Midbrain (tissue), 1 donor: Measurements from ENCODE around the gene ODC1.
"Not testable (repeated sequence)": the region's sequence is repeated elsewhere in the genome, so short reads cannot be mapped to it uniquely, and the experiment has no call there.

ENCODE experiments used
- DNase-seq: peaks from one replicate; lab custom pipeline; 2025; lab: John Stamatoyannopoulos, UW

Gene ODC1

DNA sequence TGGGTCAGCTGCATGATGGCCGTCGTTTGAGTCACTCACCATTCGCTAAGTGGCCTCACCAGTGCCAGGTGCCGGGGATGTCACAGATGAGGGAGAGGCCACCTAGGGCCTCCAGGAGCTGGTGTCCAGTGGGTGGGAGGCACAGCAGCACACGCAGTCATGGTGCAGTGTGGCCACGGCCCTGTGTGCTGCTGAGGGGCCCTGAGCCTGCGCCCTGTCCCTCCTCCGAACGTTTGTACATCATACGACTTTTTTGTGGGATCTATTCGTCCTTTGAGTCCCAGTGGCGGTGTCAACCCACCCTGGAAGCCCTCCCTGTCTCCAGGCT, 30.1 kb upstream of the ODC1 start:
- DNase-seq: no peak

DNA sequence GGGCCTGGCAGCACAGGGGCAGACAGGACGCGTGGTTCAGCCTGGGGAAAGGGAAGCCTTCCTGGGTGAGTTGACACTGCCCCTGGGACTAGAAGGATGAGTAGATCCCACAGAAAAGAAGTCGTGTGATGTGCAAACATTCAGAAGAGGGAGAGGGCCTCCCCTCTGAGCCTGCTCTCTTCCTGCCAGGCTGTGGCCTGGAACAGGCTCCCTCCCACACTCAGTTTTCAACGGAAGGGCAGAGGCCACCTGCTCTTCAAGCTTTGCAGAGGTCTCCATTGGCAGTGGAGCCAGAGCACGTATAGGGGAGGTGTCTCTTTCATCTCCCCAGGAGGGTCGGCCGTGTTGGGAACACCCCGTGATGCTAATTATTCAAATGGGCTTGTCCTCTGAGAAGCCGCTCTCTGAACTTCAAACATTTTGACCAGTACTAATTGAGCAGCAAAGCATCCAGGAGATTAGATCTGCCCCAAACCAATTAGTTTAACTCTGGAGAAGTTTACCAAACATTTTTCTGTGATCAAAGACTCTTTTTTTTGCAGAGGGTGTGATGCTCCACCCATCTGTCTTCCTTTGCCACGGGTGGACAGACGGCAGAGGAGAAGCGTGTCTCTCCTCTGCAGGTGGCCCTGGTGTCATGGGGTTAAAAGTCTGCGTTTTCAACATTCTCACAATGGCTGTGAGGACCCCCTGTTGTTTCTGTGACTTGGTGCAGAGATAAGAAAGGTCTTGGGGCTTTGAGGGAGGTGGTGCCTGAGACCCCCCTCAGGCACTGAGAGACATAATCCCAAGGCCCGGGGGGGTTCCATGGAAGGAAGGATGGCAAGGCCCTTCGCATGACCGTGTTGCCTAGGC, 29.5 kb upstream of the ODC1 start:
- no peak for DNase-seq

GRCh38 chr2:10476723-10477442, 28.8 kb upstream of the ODC1 start:
- DNase-seq: no peak

- no peak for DNase-seq
These were observed 27.9 kb upstream of the ODC1 start for GRCh38 chr2:10475811-10476660.

DNA sequence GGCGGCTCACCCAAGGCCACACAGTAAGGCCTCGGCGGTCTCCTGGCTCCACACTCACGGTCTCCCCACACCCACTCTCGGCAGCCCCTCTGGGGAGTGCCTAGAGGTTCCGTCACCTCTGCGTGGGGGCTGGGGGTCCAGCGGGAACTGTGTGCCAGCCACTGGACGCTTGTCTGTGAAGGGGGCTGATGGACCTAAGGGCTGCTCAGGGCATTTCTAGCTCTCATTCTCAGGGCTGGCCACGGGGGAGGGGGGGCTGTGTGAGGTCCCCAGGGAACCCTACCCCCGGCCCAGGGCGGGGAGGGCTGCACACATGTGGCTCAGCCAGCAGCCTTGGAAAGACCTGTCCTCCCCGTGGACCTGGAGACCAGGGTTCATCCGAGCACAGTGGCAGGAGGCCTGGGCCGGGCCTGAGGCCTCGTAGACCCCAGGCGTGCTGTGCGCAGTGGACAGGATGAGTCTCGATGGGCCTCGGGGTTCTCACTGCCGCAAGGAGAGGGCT, 27.1 kb upstream of the ODC1 start:
- DNase-seq: no peak

GRCh38 chr2:10473121-10473756, 25.1 kb upstream of the ODC1 start:
- DNase-seq: no peak

- no peak for DNase-seq
These were observed 23.8 kb upstream of the ODC1 start for GRCh38 chr2:10471955-10472354.

- no peak for DNase-seq
These were observed 23.0 kb upstream of the ODC1 start for GRCh38 chr2:10471046-10471571.

DNA sequence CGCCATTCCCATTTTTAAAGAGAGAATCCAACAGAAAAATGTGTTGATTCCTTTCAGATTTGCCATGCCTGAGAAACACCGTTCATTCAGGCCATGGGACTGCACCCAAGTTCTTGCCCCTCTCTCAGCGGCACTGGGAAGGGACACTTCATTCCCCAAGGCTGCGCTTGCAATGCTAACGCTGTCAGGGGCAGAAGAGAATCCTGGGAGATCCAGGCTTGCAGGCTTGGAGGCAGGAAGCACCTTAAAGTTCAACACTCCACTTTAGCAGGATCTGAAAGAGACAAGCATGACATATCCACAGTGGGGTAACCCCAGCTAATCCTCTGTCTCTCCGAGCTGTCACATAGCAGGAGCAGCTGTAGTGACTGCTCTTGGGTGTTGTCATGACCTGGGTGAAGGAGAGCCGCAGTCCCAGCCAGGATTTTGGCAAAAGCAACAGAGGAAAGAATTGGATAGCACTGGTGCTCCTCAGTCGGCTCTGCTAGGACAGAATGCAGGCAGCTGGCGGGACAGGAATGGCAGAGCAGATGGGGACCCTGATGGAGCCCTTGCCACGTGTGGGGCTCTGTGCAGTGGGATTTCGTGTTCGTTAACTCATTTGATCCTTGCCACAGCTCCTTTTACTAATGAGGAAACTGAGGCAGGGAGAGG, 22.0 kb upstream of the ODC1 start:
- DNase-seq: no peak

GRCh38 chr2:10469301-10469700, 21.2 kb upstream of the ODC1 start:
- no peak for DNase-seq

DNA sequence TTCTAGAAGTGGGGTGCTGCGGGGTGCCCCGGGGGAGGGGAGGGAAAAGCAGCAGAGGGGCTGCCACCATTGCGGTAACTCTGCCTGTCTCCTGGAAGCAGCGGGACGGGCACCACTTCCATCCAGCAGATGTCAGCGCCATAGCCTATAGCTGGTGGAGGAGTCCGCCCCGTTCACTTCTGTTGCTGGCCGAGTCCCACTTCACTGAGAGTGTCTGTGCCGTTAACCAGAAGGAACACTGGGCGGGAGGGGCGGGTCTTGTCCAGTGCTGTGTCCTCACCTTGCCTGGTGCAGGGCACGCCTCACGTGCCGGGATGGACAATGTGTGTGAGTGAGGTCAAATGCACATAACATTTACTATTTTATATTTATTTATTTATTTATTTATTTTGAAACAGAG, 19.3 kb upstream of the ODC1 start:
- DNase-seq: no peak

- no peak for DNase-seq
These were observed 18.7 kb upstream of the ODC1 start for GRCh38 chr2:10466801-10467200.

DNA sequence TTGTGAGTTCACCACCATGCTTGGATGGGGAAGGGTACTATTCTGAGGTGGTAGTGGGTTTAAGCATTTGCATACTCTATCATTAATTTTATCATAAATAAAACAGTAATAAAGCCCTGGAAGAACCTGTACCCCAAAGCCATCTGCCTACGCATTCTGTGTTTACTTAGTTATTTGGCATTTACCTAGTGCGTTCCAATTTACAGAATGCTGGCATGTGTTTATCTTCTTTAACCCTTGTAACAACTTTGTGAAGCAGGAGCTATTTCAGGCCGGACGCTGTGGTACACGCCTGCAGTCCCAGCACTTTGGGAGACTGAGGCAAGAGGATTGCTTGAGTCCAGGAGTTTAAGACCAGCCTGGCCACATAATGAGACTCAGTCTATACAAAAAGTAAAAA, 17.8 kb upstream of the ODC1 start:
- no peak for DNase-seq

- no peak for DNase-seq
These were observed 14.3 kb upstream of the ODC1 start for GRCh38 chr2:10462178-10463083.

GRCh38 chr2:10460366-10460796, 12.3 kb upstream of the ODC1 start:
- no peak for DNase-seq

- DNase-seq: no peak
These were observed 9.9 kb upstream of the ODC1 start for GRCh38 chr2:10457846-10458598.

DNA sequence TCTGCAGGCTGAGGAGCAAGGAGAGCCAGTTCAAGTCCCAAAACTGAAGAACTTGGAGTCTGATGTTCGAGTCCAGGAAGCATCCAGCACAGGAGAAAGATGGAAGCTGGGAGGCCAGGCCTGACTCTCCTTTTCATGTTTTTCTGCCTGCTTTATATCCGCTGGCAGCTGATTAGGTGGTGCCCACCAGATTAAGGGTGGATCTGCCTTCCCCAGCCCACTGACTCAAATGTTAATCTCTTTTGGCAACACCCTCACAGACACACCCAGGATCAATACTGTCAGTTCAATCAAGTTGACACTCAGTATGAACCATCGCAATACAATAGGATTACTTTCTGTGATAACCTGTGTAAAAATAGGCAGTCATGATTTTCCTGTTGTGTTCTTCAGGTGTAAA, 9.1 kb upstream of the ODC1 start:
- not testable (repeated sequence) for DNase-seq

DNA sequence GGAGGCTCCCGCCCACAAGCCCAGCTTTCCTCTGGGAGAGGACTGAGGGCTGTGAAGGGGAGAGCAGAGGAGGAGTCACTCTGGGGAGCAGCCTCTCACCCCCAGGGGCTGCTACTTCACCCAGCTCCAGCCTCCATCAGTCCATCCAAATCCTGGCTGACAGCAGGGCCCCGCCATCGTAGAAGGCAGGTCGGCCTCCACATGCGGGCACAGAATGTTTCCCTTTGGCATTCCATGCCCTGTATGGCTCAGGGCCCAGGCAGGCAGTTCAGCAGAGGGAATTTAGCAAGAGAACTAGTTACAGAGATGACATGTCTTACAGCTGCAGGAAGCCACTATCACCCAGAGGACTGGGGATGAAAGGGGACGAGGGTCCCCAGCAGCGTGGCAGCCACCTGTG, 6.4 kb upstream of the ODC1 start:
- no peak for DNase-seq

GRCh38 chr2:10453905-10454298, 5.8 kb upstream of the ODC1 start:
- no peak for DNase-seq
